GM12892 (cell line): ENCODE results near the gene NECTIN4.

ENCODE experiments used
- POLR2AphosphoS5 ChIP-seq: IDR thresholded peaks from 2 replicates; pipeline ENCODE4 v1.6.1; 2011; ENCODE audit warnings: low read depth, low read length, control low read depth
- TAF1 ChIP-seq: IDR thresholded peaks from 2 replicates; pipeline ENCODE4 v1.6.1; 2011; ENCODE audit warnings: low read depth, mild to moderate bottlenecking, control low read depth, low read length, borderline replicate concordance

GRCh38 chr1:161115132-161115711 is 25.9 kb upstream of the NECTIN4 start:
- TF ChIP-seq POLR2AphosphoS5: no peak
- no peak for TF ChIP-seq TAF1
